Chondrocyte (in vitro differentiated cells): ENCODE measurements around the gene SCLY. TPM values are rescaled to one million over a fixed set of nuclear protein-coding genes. Genes with fewer than 3 reads are reported as not detected.
A peak's percentile ranks its signal among the peaks of the same experiment; 100 is the strongest.

ENCODE experiments used
- DNase-seq: peaks from one replicate; pipeline ENCODE4 v3.0.0; 2021; ENCODE audit warnings: mixed read lengths, low spot score
- H3K27ac Mint-ChIP-seq: one replicate; pipeline ENCODE4 v1.8.0; 2021; ENCODE audit warnings: mild to moderate bottlenecking, moderate library complexity, mixed read lengths; ENCODE audit not compliant: unreplicated experiment
- H3K27me3 Mint-ChIP-seq: 2 replicates; pipeline ENCODE4 v1.8.0; 2021; ENCODE audit warnings: low read depth, mixed read lengths
- H3K36me3 Mint-ChIP-seq: 2 replicates; pipeline ENCODE4 v1.8.0; 2021; ENCODE audit warnings: low read depth, mixed read lengths
- H3K4me1 Mint-ChIP-seq: 2 replicates; pipeline ENCODE4 v1.8.0; 2021; ENCODE audit warnings: low read depth, mild to moderate bottlenecking, mixed read lengths
- H3K4me3 Mint-ChIP-seq: one replicate; pipeline ENCODE4 v1.8.0; 2021; ENCODE audit warnings: mild to moderate bottlenecking, moderate library complexity, mixed read lengths; ENCODE audit not compliant: unreplicated experiment
- H3K9me3 Mint-ChIP-seq: 2 replicates; pipeline ENCODE4 v1.8.0; 2021; ENCODE audit warnings: low read depth, mixed read lengths
- CTCF ChIP-seq: fragments of 200-600 bp; sonication (generic); IDR thresholded peaks from 2 replicates; pipeline ENCODE4 v1.5.0; 2021; ENCODE audit warnings: antibody characterized with exemption, mild to moderate bottlenecking, moderate library complexity
- total RNA-seq: library from RNA; stranded (reverse); gene quantifications from 3 replicates; pipeline ENCODE4 v1.2.1, GENCODE V29; 2021

Gene SCLY
- total RNA-seq, 1 donor from 2014 or later, result 12.7 TPM

GRCh38 chr2:238138331-238139195, 77.8 kb downstream of the SCLY start, which contains the start of gene KLHL30:
Gene KLHL30 (plus strand): TSS chr2:238138668. CDS start chr2:238140755, 2,087 bp downstream.
- Mint-ChIP-seq H3K27me3 (no peaks in the 10 kb centered on the region), H3K36me3 (peaks cover 6% of the 10 kb centered on the region), H3K9me3 (no peaks in the 10 kb centered on the region), H3K27ac (peak within 1 kb of the TSS; percentile 85), H3K4me1 (peaks cover 40% of the 10 kb centered on the region), H3K4me3 (peak within 1 kb of the TSS; percentile 74)
- no peak for TF ChIP-seq CTCF
- DNase-seq, result no peak

- Mint-ChIP-seq H3K9me3 (no peaks in the 10 kb centered on the region), H3K36me3 (peaks cover 9% of the 10 kb centered on the region), H3K27me3 (no peaks in the 10 kb centered on the region), H3K4me3 (peak overlapping the region; percentile 74), H3K27ac (no peak overlapping the region), H3K4me1 (peaks cover 46% of the 10 kb centered on the region)
- DNase-seq, result no peak
- TF ChIP-seq CTCF, result peak; percentile 77
These were observed 78.6 kb downstream of the SCLY start for GRCh38 chr2:238139196-238140039.

GRCh38 chr2:238140040-238140439, 79.2 kb downstream of the SCLY start:
- DNase-seq, result no peak
- peaks cover 9% of the 10 kb centered on the region for H3K36me3 Mint-ChIP-seq
- peak overlapping the region; percentile 54 for H3K4me3 Mint-ChIP-seq
- H3K9me3 Mint-ChIP-seq, result no peaks in the 10 kb centered on the region
- H3K27me3 Mint-ChIP-seq, result no peaks in the 10 kb centered on the region
- peaks cover 46% of the 10 kb centered on the region for H3K4me1 Mint-ChIP-seq
- H3K27ac Mint-ChIP-seq, result no peak overlapping the region
- TF ChIP-seq CTCF, result no peak

DNA sequence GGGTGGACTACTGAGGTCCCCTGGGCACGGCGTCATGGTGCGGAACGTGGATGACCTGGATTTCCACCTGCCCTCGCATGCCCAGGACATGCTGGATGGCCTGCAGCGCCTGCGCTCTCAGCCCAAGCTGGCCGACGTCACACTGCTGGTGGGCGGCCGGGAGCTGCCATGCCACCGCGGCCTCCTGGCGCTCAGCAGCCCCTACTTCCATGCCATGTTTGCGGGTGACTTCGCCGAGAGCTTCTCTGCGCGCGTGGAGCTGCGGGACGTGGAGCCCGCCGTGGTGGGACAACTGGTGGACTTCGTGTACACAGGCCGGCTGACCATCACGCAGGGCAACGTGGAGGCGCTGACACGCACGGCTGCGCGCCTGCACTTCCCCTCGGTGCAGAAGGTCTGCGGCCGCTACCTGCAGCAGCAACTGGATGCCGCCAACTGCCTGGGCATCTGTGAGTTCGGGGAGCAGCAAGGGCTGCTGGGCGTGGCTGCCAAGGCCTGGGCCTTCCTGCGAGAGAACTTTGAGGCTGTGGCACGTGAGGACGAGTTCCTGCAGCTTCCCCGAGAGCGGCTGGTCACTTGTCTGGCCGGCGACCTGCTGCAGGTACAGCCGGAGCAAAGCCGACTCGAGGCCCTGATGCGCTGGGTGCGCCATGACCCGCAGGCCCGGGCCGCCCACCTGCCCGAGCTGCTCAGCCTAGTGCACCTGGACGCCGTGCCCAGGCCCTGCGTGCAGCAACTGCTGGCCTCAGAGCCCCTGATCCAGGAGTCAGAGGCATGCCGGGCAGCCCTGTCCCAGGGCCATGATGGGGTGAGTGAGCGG, 80.1 kb downstream of the SCLY start:
- peaks cover 9% of the 10 kb centered on the region for H3K36me3 Mint-ChIP-seq
- H3K27me3 Mint-ChIP-seq, result no peaks in the 10 kb centered on the region
- DNase-seq, result no peak
- H3K27ac Mint-ChIP-seq, result no peak overlapping the region
- H3K4me1 Mint-ChIP-seq, result peaks cover 46% of the 10 kb centered on the region
- H3K4me3 Mint-ChIP-seq, result peak overlapping the region; percentile 68
- no peaks in the 10 kb centered on the region for H3K9me3 Mint-ChIP-seq
- TF ChIP-seq CTCF, result no peak
